VCaP (cell line): ENCODE measurements around the gene TXNL4A.

Experiments
- H3K27ac ChIP-seq: fragments of 450-650 bp; 2 replicates; pipeline ENCODE4 v1.5.1; 2017
- CTCF ChIP-seq: fragments of 450-650 bp; conservative IDR thresholded peaks from 2 replicates; pipeline ENCODE4 v1.5.1; 2017; ENCODE audit warnings: mild to moderate bottlenecking, moderate library complexity

TXNL4A gene

DNA sequence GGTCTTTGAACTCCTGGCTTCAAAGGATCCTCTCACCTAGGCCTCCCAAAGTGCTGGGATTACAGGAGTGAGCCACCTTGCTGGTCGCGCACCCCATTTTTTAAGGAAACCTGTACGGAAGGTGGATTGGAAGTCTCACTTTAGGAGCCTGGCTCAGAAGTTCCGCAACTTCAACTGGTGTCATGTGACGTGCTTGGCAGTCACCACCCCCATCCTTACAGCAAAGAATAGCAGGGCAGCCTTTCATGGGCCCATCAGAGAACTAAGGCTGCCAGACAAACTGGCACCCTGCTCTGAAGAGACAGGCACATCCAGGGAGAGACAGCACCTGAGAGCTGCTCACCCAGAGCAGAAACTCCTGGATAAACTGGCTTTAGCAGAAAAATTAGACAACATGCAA lies 33.6 kb downstream of the TXNL4A start:
- peak overlapping the region; percentile 41 for H3K27ac ChIP-seq
- TF ChIP-seq CTCF: no peak

GRCh38 chr18:79953971-79954651 lies 34.3 kb downstream of the TXNL4A start:
- TF ChIP-seq CTCF: no peak
- peak overlapping the region; percentile 41 for H3K27ac ChIP-seq

GRCh38 chr18:79952996-79953559 lies 35.3 kb downstream of the TXNL4A start:
- no peak overlapping the region for H3K27ac ChIP-seq
- no peak for TF ChIP-seq CTCF

- TF ChIP-seq CTCF: no peak
- H3K27ac ChIP-seq: peak overlapping the region; percentile 75; the same call in 1 of the 2 replicates
These were observed 35.8 kb downstream of the TXNL4A start for GRCh38 chr18:79952456-79952995.

DNA sequence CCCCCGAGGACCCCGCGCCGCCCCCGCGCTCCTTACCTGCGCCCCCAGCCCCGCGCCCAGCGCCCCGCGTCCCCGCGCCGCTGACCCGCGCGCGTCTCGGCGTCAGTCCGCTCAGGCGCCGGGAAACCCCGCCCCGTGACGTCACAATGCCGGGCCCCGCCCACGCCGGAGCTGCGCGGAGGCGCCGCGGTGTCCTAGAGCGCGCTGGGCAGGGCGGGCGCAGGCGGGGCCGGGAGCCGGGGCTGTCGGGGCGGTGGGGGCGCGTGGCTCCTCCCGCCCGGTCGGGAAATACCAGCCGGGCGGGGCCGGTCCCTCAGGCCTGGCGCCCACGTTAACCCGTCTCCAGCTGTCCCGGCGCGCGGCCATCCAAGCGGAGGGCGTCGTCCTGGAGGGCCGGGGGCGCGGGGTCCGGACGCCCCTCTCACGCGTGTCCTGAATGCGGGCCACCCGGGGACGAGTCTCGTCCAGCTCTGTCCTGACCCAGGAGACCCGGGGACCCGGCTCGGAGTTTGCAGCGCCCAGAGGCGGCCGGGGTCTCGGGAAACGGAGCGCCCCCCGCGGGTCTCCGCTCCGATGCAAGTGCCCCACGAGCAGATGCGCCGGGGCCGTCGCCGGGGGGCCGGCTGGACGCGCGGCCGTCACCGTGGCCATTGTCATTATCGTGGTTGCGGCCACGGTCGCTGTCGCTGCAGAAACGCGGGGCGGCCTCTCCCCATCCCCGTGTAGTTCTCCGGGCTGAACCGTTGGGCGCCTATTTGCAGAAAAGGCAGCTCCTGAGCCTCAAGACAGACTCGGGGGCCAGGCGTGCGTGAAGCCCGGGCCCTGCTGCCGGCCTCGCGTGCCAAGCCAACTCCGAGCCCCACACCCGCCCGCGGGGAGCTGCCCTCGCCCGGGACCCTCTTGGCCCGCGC lies 36.6 kb downstream of the TXNL4A start, which contains the start of gene SLC66A2:
Gene SLC66A2, minus strand, starts transcription at position 109 of the 911 bp plus-strand sequence. CDS start 727 bp downstream, outside the sequence.
- H3K27ac ChIP-seq: peak within 1 kb of the TSS; percentile 75; the same call in 1 of the 2 replicates
- 0 out of 2 replicates have a peak, but pooled peaks have one; percentile 7 for TF ChIP-seq CTCF

- H3K27ac ChIP-seq: peak overlapping the region; percentile 75; the same call in 1 of the 2 replicates
- no peak for TF ChIP-seq CTCF
These were observed 37.6 kb downstream of the TXNL4A start for GRCh38 chr18:79950515-79951341.
